ENCODE measurements around the gene CDT1.

Gene CDT1

GRCh38 chr16:88839745-88840599 lies 36.4 kb downstream of the CDT1 start:
- no peaks in the 10 kb centered on the region for H3K36me3 ChIP-seq (ENCODE audit: insufficient read depth, low read length)
- H3K9me3 ChIP-seq (ENCODE audit: low read length), result no peaks in the 10 kb centered on the region
- H2AFZ ChIP-seq (ENCODE audit: low read depth, low read length), result no peak overlapping the region
- H3K4me1 ChIP-seq (ENCODE audit: insufficient read depth, low read length), result no peaks in the 10 kb centered on the region
- H3K27me3 ChIP-seq (ENCODE audit: insufficient read depth, low read length), result no peaks in the 10 kb centered on the region
- H3K4me3 ChIP-seq (ENCODE audit: low read length), result no peak overlapping the region

DNA sequence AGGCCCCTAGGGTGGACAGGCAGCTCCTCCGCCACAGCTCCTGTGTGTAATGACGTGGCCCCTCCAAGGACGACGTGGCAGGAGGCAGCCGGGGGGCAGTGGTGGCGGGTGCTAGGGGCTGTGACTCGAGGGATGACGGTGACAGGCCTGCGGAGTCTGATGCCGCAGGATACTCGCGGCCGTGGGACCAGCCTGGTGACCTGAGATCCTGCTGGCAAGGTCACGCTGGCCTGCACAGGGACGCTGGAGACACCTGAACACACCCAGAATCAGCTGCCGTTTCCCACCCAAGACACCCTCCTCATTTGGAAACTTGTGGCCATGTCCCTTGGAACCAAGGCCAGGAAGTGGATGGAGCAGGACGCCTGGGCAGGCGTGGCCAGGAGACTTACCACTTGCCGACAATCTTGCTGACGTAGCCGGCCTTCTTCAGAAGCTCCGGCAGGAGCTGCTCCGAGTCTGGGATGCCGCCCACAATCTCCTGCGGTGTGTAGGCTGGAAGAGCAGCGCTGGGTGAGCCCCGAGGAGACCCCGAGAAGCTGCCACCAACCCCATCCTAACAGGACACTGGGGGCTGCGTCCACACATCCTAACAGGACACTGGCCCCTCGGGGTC lies 37.1 kb downstream of the CDT1 start:
- Histone ChIP-seq H3K4me3 (ENCODE audit: low read length) (no peak overlapping the region), H3K4me1 (ENCODE audit: insufficient read depth, low read length) (no peaks in the 10 kb centered on the region), H3K36me3 (ENCODE audit: insufficient read depth, low read length) (no peaks in the 10 kb centered on the region), H2AFZ (ENCODE audit: low read depth, low read length) (no peak overlapping the region), H3K9me3 (ENCODE audit: low read length) (no peaks in the 10 kb centered on the region), H3K27me3 (ENCODE audit: insufficient read depth, low read length) (no peaks in the 10 kb centered on the region)

- H3K9me3 ChIP-seq (ENCODE audit: low read length), result no peaks in the 10 kb centered on the region
- H3K4me3 ChIP-seq (ENCODE audit: low read length), result no peak overlapping the region
- H2AFZ ChIP-seq (ENCODE audit: low read depth, low read length), result no peak overlapping the region
- H3K36me3 ChIP-seq (ENCODE audit: insufficient read depth, low read length), result no peaks in the 10 kb centered on the region
- no peaks in the 10 kb centered on the region for H3K4me1 ChIP-seq (ENCODE audit: insufficient read depth, low read length)
- H3K27me3 ChIP-seq (ENCODE audit: insufficient read depth, low read length), result no peaks in the 10 kb centered on the region
Measured at GRCh38 chr16:88841521-88842307, 38.1 kb downstream of the CDT1 start.

DNA sequence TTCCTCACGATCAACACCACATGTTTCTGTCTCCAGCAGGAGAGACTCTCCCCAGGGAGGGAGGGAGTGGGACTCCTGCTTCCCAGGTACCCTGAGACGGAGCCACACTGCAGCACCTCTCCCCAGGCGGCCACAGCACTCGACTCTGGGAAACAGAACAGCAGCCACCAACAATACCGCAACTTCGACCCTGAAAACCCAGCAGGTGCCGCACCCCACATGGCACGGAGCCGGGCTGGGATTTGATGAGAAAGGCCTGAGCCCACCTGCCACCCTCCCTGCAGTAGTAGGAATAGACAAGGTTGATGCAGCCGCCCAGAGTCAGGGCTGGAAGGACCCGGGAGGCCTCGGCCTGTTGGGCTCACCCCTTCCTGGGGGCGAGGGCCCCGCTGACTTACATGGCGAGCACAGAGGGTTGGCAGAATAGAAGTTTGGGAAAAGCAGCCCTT lies 38.7 kb downstream of the CDT1 start:
- H2AFZ ChIP-seq (ENCODE audit: low read depth, low read length), result no peak overlapping the region
- no peaks in the 10 kb centered on the region for H3K36me3 ChIP-seq (ENCODE audit: insufficient read depth, low read length)
- H3K9me3 ChIP-seq (ENCODE audit: low read length), result no peaks in the 10 kb centered on the region
- H3K4me3 ChIP-seq (ENCODE audit: low read length), result no peak overlapping the region
- no peaks in the 10 kb centered on the region for H3K4me1 ChIP-seq (ENCODE audit: insufficient read depth, low read length)
- H3K27me3 ChIP-seq (ENCODE audit: insufficient read depth, low read length), result no peaks in the 10 kb centered on the region

- Histone ChIP-seq H3K27me3 (ENCODE audit: insufficient read depth, low read length) (no peaks in the 10 kb centered on the region), H2AFZ (ENCODE audit: low read depth, low read length) (no peak overlapping the region), H3K4me3 (ENCODE audit: low read length) (no peak overlapping the region), H3K4me1 (ENCODE audit: insufficient read depth, low read length) (no peaks in the 10 kb centered on the region), H3K36me3 (ENCODE audit: insufficient read depth, low read length) (no peaks in the 10 kb centered on the region), H3K9me3 (ENCODE audit: low read length) (no peaks in the 10 kb centered on the region)
Measured at GRCh38 chr16:88842806-88843205, 39.2 kb downstream of the CDT1 start.

DNA sequence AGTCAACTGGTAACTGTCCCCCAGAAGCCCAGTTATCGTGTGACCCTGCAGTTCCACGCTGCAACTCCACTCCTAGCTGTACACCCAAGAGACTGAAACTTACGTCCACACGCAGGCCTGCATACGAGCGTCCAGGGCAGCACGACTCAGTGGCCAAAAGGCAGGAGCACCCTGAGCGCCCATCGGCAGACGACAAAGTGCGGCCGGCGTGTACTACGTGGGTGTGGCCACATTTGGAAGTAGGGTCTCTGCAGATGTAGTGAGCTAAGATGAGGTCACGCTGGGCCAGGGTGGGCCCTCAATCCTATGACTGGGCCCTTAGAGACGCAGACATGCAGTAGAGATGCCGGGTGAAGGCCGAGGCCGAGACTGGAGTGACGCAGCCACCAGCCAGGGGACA lies 39.7 kb downstream of the CDT1 start:
- no peak overlapping the region for H3K4me3 ChIP-seq (ENCODE audit: low read length)
- H3K9me3 ChIP-seq (ENCODE audit: low read length), result no peaks in the 10 kb centered on the region
- H3K4me1 ChIP-seq (ENCODE audit: insufficient read depth, low read length), result no peaks in the 10 kb centered on the region
- no peak overlapping the region for H2AFZ ChIP-seq (ENCODE audit: low read depth, low read length)
- H3K27me3 ChIP-seq (ENCODE audit: insufficient read depth, low read length), result no peaks in the 10 kb centered on the region
- no peaks in the 10 kb centered on the region for H3K36me3 ChIP-seq (ENCODE audit: insufficient read depth, low read length)

- H3K4me1 ChIP-seq (ENCODE audit: insufficient read depth, low read length), result no peaks in the 10 kb centered on the region
- H3K27me3 ChIP-seq (ENCODE audit: insufficient read depth, low read length), result no peaks in the 10 kb centered on the region
- no peak overlapping the region for H3K4me3 ChIP-seq (ENCODE audit: low read length)
- H3K9me3 ChIP-seq (ENCODE audit: low read length), result no peaks in the 10 kb centered on the region
- no peak overlapping the region for H2AFZ ChIP-seq (ENCODE audit: low read depth, low read length)
- no peaks in the 10 kb centered on the region for H3K36me3 ChIP-seq (ENCODE audit: insufficient read depth, low read length)
Measured at GRCh38 chr16:88844419-88845036, 40.9 kb downstream of the CDT1 start.

GRCh38 chr16:88846088-88846487 lies 42.5 kb downstream of the CDT1 start:
- H3K27me3 ChIP-seq (ENCODE audit: insufficient read depth, low read length), result no peaks in the 10 kb centered on the region
- no peak overlapping the region for H3K4me3 ChIP-seq (ENCODE audit: low read length)
- H3K4me1 ChIP-seq (ENCODE audit: insufficient read depth, low read length), result no peaks in the 10 kb centered on the region
- H2AFZ ChIP-seq (ENCODE audit: low read depth, low read length), result no peak overlapping the region
- no peaks in the 10 kb centered on the region for H3K9me3 ChIP-seq (ENCODE audit: low read length)
- H3K36me3 ChIP-seq (ENCODE audit: insufficient read depth, low read length), result no peaks in the 10 kb centered on the region

DNA sequence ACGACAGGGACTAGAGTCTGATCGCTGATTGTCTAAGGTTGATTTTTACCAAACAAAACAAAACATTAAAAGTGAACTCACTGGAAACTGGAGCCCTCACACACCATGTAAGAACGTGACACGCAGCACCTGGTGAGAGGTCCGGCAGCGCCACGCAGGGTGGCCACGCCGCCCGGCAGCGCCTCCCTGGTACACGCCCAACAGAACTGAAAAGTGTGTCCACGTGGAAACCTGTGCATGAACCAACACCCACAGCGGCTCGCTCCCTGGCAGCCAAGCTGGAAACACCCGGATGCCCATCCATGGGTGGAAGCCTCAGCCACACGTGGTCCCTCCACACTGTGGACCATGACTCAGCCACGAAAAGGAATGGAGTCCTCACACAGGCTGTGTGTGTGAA lies 44.1 kb downstream of the CDT1 start:
- Histone ChIP-seq H3K4me3 (ENCODE audit: low read length) (no peak overlapping the region), H3K9me3 (ENCODE audit: low read length) (peaks cover 2% of the 10 kb centered on the region), H2AFZ (ENCODE audit: low read depth, low read length) (no peak overlapping the region), H3K4me1 (ENCODE audit: insufficient read depth, low read length) (no peaks in the 10 kb centered on the region), H3K27me3 (ENCODE audit: insufficient read depth, low read length) (no peaks in the 10 kb centered on the region), H3K36me3 (ENCODE audit: insufficient read depth, low read length) (no peaks in the 10 kb centered on the region)

GRCh38 chr16:88848557-88848956 lies 45.0 kb downstream of the CDT1 start:
- H3K36me3 ChIP-seq (ENCODE audit: insufficient read depth, low read length), result no peaks in the 10 kb centered on the region
- peaks cover 2% of the 10 kb centered on the region for H3K9me3 ChIP-seq (ENCODE audit: low read length)
- no peaks in the 10 kb centered on the region for H3K27me3 ChIP-seq (ENCODE audit: insufficient read depth, low read length)
- no peak overlapping the region for H2AFZ ChIP-seq (ENCODE audit: low read depth, low read length)
- peaks cover 5% of the 10 kb centered on the region for H3K4me1 ChIP-seq (ENCODE audit: insufficient read depth, low read length)
- H3K4me3 ChIP-seq (ENCODE audit: low read length), result no peak overlapping the region

DNA sequence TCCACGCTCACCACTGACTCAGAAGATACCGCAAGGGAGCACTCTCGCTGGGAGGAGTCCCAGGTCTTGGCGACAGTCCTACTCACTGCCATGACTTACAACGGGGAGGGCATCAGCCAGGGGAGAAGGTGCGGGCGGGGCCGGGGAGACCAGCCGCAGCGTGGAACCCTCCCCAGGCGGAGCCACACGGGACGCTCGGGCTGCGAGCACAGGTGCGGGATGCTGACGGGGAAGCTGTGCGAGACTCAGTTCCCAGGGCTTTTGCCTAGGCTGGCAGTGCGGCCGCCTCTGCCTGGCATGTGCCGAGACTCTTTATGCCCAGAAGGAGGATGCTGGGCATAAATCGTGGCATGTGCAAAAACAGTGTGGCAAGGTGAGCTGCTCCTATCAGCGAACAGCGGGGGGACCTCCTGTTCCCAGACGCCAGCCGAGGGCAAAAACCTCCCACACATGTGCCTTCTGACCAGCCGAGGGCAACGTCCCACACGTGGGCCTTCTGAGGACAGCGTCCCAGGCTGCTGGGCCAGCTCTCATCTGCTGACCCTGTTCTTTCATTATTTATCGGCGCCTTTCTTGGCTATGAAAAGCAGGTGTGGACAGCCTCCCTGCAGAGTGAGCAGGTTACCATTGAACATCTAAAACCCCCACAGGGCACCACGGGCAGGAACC lies 47.1 kb downstream of the CDT1 start:
- H3K9me3 ChIP-seq (ENCODE audit: low read length), result peaks cover 2% of the 10 kb centered on the region

DNA sequence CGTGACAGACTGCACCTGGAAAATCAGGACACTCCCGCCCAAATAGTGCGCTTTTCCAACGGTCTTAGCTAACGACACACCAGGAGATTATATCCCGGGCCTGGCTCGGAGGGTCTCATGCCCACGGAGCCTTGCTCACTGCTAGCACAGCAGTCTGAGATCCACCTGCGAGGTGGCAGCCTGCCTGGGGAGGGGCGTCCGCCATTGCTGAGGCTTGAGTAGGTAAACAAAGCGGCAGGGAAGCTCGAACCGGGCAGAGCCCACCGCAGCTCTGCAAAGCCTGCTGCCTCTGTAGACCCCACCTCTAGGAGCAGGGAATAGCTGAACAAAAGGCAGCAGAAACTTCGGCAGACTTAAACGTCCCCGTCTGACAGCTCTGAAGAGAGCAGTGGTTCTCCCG lies 48.0 kb downstream of the CDT1 start:
- Histone ChIP-seq H3K27me3 (ENCODE audit: insufficient read depth, low read length) (no peaks in the 10 kb centered on the region), H2AFZ (ENCODE audit: low read depth, low read length) (no peak overlapping the region), H3K4me1 (ENCODE audit: insufficient read depth, low read length) (peaks cover 25% of the 10 kb centered on the region), H3K36me3 (ENCODE audit: insufficient read depth, low read length) (no peaks in the 10 kb centered on the region), H3K4me3 (ENCODE audit: low read length) (no peak overlapping the region), H3K9me3 (ENCODE audit: low read length) (peaks cover 2% of the 10 kb centered on the region)

More for the DNA sequence above, 47.1 kb downstream of the CDT1 start:
- Histone ChIP-seq H3K36me3 (ENCODE audit: insufficient read depth, low read length) (no peaks in the 10 kb centered on the region), H2AFZ (ENCODE audit: low read depth, low read length) (no peak overlapping the region), H3K27me3 (ENCODE audit: insufficient read depth, low read length) (no peaks in the 10 kb centered on the region), H3K4me1 (ENCODE audit: insufficient read depth, low read length) (peaks cover 18% of the 10 kb centered on the region), H3K4me3 (ENCODE audit: low read length) (no peak overlapping the region)

Data from neuron (in vitro differentiated cells).